GM12878 (cell line): ENCODE data around the gene TARDBP. TPM values are rescaled to one million over a fixed set of nuclear protein-coding genes. Genes with fewer than 3 reads are reported as not detected.

ENCODE experiments used
- DPF2 ChIP-seq: fragments of 450-650 bp; IDR thresholded peaks from 2 replicates; pipeline ENCODE4 v1.6.1; 2017; ENCODE audit warnings: mild to moderate bottlenecking
- EED ChIP-seq: sonication (generic); IDR thresholded peaks from 2 replicates; pipeline ENCODE4 v1.6.1; 2016; ENCODE audit warnings: antibody characterized with exemption, low read depth
- FOXM1 ChIP-seq: IDR thresholded peaks from 2 replicates; pipeline ENCODE4 v1.6.1; 2012; ENCODE audit warnings: low read depth, mild to moderate bottlenecking, inconsistent platforms, low read length, moderate library complexity
- HDGF ChIP-seq: fragments of 450-650 bp; IDR thresholded peaks from 2 replicates; pipeline ENCODE4 v1.6.1; 2016; ENCODE audit warnings: antibody characterized with exemption
- IKZF1 ChIP-seq: fragments of 450-650 bp; conservative IDR thresholded peaks from 2 replicates; pipeline ENCODE4 v1.6.1; 2017; ENCODE audit warnings: antibody characterized with exemption, mild to moderate bottlenecking
- IRF4 ChIP-seq: IDR thresholded peaks from 2 replicates; pipeline ENCODE4 v1.6.1; 2011; ENCODE audit warnings: low read depth, low read length
- KLF5 ChIP-seq: fragments of 450-650 bp; IDR thresholded peaks from 2 replicates; pipeline ENCODE4 v1.6.1; 2014; ENCODE audit warnings: mild to moderate bottlenecking; ENCODE audit not compliant: partially characterized antibody
- LARP7 ChIP-seq: fragments of 450-650 bp; IDR thresholded peaks from 2 replicates; pipeline ENCODE4 v1.6.1; 2017; ENCODE audit warnings: mild to moderate bottlenecking
- MYC ChIP-seq: IDR thresholded peaks from 2 replicates; pipeline ENCODE4 v1.6.1; 2011; ENCODE audit warnings: mild to moderate bottlenecking, low read length, moderate library complexity, inconsistent platforms; ENCODE audit not compliant: insufficient read depth, insufficient replicate concordance, insufficient read length, severe bottlenecking
- NFIC ChIP-seq: IDR thresholded peaks from 2 replicates; pipeline ENCODE4 v1.6.1; 2012; ENCODE audit warnings: low read depth, mild to moderate bottlenecking, inconsistent platforms, low read length, moderate library complexity
- NKRF ChIP-seq: fragments of 450-650 bp; conservative IDR thresholded peaks from 2 replicates; pipeline ENCODE4 v1.6.1; 2017; ENCODE audit warnings: mild to moderate bottlenecking, moderate library complexity
- NR2F1 ChIP-seq: fragments of 450-650 bp; conservative IDR thresholded peaks from 2 replicates; pipeline ENCODE4 v1.6.1; 2017; ENCODE audit warnings: mild to moderate bottlenecking
- PKNOX1 ChIP-seq: fragments of 450-650 bp; IDR thresholded peaks from 2 replicates; pipeline ENCODE4 v1.6.1; 2016; ENCODE audit warnings: mild to moderate bottlenecking
- RELB ChIP-seq: fragments of 450-650 bp; IDR thresholded peaks from 2 replicates; pipeline ENCODE4 v1.6.1; 2017; ENCODE audit warnings: low read depth, mild to moderate bottlenecking, moderate library complexity
- SIX5 ChIP-seq: IDR thresholded peaks from 2 replicates; pipeline ENCODE4 v1.6.1; 2011; ENCODE audit warnings: mild to moderate bottlenecking, low read depth, low read length, moderate library complexity; ENCODE audit not compliant: severe bottlenecking
- SKIL ChIP-seq: fragments of 450-650 bp; IDR thresholded peaks from 2 replicates; pipeline ENCODE4 v1.6.1; 2017; ENCODE audit warnings: mild to moderate bottlenecking, low read depth, inconsistent platforms; ENCODE audit not compliant: poor library complexity, severe bottlenecking
- SMARCA5 ChIP-seq: fragments of 450-650 bp; IDR thresholded peaks from 2 replicates; pipeline ENCODE4 v1.6.1; 2017; ENCODE audit warnings: mild to moderate bottlenecking
- TBL1XR1 ChIP-seq: IDR thresholded peaks from 2 replicates; pipeline ENCODE4 v1.6.1; 2012; ENCODE audit warnings: low read depth, low read length, improper control_type of control experiment
- TCF12 ChIP-seq: IDR thresholded peaks from 2 replicates; pipeline ENCODE4 v1.6.1; 2011; ENCODE audit warnings: low read depth, mild to moderate bottlenecking, low read length
- ZNF687 ChIP-seq: fragments of 450-650 bp; IDR thresholded peaks from 2 replicates; pipeline ENCODE4 v1.6.1; 2017; ENCODE audit warnings: mild to moderate bottlenecking, moderate library complexity
- ZSCAN29 ChIP-seq: fragments of 450-650 bp; IDR thresholded peaks from 2 replicates; pipeline ENCODE4 v1.6.1; 2017; ENCODE audit warnings: mild to moderate bottlenecking, moderate library complexity
- polyA plus RNA-seq, 11 experiments: library from polyadenylated mRNA; depleted of rRNA in 4 of 11; unstranded in 6 of 11; stranded (reverse) in 5 of 11; fragments of >200 nt; fragmentation: Nextera tagmentation in 4 of 11; fragmentation: Illumina TruSeq in 1 of 11; extraction: Ambion mirVana in 4 of 11; extraction: Trizol in 1 of 11; gene quantifications; 1 replicate in 1 of 11; 2 replicates in 10 of 11; pipeline versions ENCODE4 v1.2.1 to v1.2.3, GENCODE V29; 2011 to 2016; ENCODE audit warnings: inconsistent platforms in 2 of 11, missing spikeins in 2 of 11, low read depth in 1 of 11
- total RNA-seq, 4 experiments: library from RNA; depleted of rRNA in 3 of 4; stranded (reverse); fragments of >200 nt in 3 of 4; fragmentation: Illumina TruSeq in 1 of 4; extraction: Trizol in 1 of 4; gene quantifications; 2 replicates each; pipeline versions ENCODE4 v1.2.1 to v1.2.3, GENCODE V29; 2013 to 2021

The TARDBP gene
- total and polyA plus RNA-seq, 10 of the 15 experiments (the other 5 are each of a cell fraction or from before 2014, with no cell fraction given): 55.6 to 318 (median 192) TPM

- TF ChIP-seq ZNF687 (peak; percentile 37; the same call in 1 of the 2 replicates), NKRF (peak; percentile 37; the same call in 1 of the 2 replicates), ZSCAN29 (no peak), SKIL (peak; percentile 42), LARP7 (no peak), HDGF (no peak), EED (peak; percentile 96), MYC (no peak), IRF4 (peak; percentile 66), PKNOX1 (0 out of 2 replicates have a peak, but pooled peaks have one; percentile 22), NR2F1 (peak; percentile 39; the same call in 1 of the 2 replicates), SIX5 (no peak), KLF5 (no peak), NFIC (peak; percentile 73; the same call in 1 of the 2 replicates), IKZF1 (peak; percentile 85), RELB (peak; percentile 61; the same call in 1 of the 2 replicates), TCF12 (peak; percentile 98), DPF2 (peak; percentile 83), TBL1XR1 (peak; percentile 80), SMARCA5 (0 out of 2 replicates have a peak, but pooled peaks have one; percentile 65), FOXM1 (peak; percentile 74; the same call in 1 of the 2 replicates)
These were observed 44.0 kb upstream of the TARDBP start (continued) for GRCh38 chr1:10968411-10968826.
